Neural cell (in vitro differentiated cells): ENCODE data around the gene CPSF2.

Experiments used
- CTCF ChIP-seq: fragments of 450-650 bp; IDR thresholded peaks from 2 replicates; pipeline ENCODE4 v1.5.1; 2014; ENCODE audit warnings: antibody characterized with exemption, mild to moderate bottlenecking, moderate library complexity; ENCODE audit not compliant: poor library complexity, severe bottlenecking
- EP300 ChIP-seq: fragments of 450-650 bp; conservative IDR thresholded peaks from 2 replicates; pipeline ENCODE4 v1.6.1; 2014; ENCODE audit warnings: antibody characterized with exemption, mild to moderate bottlenecking, moderate library complexity; ENCODE audit not compliant: poor library complexity, severe bottlenecking
- EZH2 ChIP-seq: fragments of 200-600, 300-800 bp; shearing (Covaris generic), sonication (generic); IDR thresholded peaks from 2 replicates; pipeline ENCODE4 v1.6.1; 2014; ENCODE audit warnings: antibody characterized with exemption, low read length, borderline replicate concordance, mild to moderate bottlenecking; ENCODE audit not compliant: insufficient read depth, poor library complexity, severe bottlenecking
- POLR2AphosphoS5 ChIP-seq: IDR thresholded peaks from 2 replicates; pipeline ENCODE4 v1.6.1; 2012
- RAD21 ChIP-seq: fragments of 450-650 bp; conservative IDR thresholded peaks from 2 replicates; pipeline ENCODE4 v1.6.1; 2014; ENCODE audit warnings: antibody characterized with exemption, mild to moderate bottlenecking, moderate library complexity
- TAF1 ChIP-seq: IDR thresholded peaks from 2 replicates; pipeline ENCODE4 v1.6.1; 2012; ENCODE audit warnings: low read depth

GRCh38 chr14:92122351-92122677 is 545 bp downstream of the CPSF2 start:
- TF ChIP-seq CTCF (no peak), POLR2AphosphoS5 (no peak), RAD21 (peak; percentile 9), EP300 (no peak), TAF1 (no peak), EZH2 (no peak)
